ENCODE data around the gene PARN.

DNA sequence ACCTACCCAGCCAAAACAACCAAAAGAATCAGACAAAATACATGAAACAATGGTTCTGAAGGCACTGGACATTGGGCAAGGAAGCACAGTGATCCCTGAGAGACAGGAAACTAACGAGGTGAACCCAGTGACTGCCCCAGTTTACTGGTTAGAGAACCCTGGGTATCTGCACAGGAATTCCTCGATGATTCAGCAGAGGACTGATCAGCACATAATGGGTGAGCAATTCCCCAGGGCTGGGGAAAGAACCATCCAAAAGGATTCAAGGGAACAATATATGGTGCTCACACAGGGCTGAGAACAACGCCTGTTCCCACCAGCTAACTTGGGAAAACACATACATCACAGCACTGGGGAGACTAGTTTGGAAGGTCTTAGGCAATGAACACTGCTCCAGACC is 167.2 kb downstream of the PARN start:
- TF ChIP-seq SREBF2 (CRISPR knock-in tag; IDR thresholded peaks at IDR 0.05) (no peak), RBM14 (IDR thresholded peaks at IDR 0.05; ENCODE audit: borderline replicate concordance, insufficient read depth, low read depth, low read length) (no peak), NFRKB (IDR thresholded peaks at IDR 0.05; ENCODE audit: low read depth) (no peak), SP2 (IDR thresholded peaks at IDR 0.05; ENCODE audit: extremely low read depth, low read depth, low read length, poor library complexity, severe bottlenecking) (no peak), CTCF (IDR thresholded peaks at IDR 0.05 in 2 of 3, conservative IDR thresholded peaks at IDR 0.05 in 1 of 3; ENCODE audit: insufficient read depth in 2 of 3, low read depth in 1 of 3, low read length in 3 of 3) (no peak)
- TF ChIP-seq, protein P1, sequence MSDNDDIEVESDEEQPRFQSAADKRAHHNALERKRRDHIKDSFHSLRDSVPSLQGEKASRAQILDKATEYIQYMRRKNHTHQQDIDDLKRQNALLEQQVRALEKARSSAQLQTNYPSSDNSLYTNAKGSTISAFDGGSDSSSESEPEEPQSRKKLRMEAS (CRISPR knock-in tag; IDR thresholded peaks at IDR 0.05), result no peak

Data from K562 (cell line).